ENCODE data around the gene BLNK.

DNA sequence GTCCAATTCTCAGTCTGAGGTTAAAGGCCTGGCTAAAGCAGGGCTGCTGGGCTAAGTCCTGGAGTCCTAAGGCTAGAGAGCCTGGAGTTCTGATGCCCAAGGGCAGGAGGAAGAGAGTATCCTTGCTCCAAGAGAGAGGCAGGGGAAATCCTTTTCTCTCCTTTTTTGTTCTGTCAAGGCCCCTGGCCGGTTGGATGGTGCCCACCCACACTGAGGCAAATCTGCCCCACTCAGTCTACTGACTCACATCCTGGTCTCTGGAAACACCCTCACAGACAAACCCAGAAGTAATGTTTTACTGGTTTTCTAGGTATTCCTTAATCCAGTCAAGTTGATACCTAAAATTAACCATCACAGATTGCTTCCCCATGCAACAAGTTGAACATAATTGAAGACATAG lies 118.3 kb downstream of the BLNK start:
- TF ChIP-seq, protein P1, sequence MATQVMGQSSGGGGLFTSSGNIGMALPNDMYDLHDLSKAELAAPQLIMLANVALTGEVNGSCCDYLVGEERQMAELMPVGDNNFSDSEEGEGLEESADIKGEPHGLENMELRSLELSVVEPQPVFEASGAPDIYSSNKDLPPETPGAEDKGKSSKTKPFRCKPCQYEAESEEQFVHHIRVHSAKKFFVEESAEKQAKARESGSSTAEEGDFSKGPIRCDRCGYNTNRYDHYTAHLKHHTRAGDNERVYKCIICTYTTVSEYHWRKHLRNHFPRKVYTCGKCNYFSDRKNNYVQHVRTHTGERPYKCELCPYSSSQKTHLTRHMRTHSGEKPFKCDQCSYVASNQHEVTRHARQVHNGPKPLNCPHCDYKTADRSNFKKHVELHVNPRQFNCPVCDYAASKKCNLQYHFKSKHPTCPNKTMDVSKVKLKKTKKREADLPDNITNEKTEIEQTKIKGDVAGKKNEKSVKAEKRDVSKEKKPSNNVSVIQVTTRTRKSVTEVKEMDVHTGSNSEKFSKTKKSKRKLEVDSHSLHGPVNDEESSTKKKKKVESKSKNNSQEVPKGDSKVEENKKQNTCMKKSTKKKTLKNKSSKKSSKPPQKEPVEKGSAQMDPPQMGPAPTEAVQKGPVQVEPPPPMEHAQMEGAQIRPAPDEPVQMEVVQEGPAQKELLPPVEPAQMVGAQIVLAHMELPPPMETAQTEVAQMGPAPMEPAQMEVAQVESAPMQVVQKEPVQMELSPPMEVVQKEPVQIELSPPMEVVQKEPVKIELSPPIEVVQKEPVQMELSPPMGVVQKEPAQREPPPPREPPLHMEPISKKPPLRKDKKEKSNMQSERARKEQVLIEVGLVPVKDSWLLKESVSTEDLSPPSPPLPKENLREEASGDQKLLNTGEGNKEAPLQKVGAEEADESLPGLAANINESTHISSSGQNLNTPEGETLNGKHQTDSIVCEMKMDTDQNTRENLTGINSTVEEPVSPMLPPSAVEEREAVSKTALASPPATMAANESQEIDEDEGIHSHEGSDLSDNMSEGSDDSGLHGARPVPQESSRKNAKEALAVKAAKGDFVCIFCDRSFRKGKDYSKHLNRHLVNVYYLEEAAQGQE (IDR thresholded peaks at IDR 0.05; ENCODE audit: low read depth), result no peak
- TF ChIP-seq EGR1 (IDR thresholded peaks at IDR 0.05), result no peak
- TF ChIP-seq, protein P2, sequence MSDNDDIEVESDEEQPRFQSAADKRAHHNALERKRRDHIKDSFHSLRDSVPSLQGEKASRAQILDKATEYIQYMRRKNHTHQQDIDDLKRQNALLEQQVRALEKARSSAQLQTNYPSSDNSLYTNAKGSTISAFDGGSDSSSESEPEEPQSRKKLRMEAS (IDR thresholded peaks at IDR 0.05), result no peak
- TF ChIP-seq, protein P3, sequence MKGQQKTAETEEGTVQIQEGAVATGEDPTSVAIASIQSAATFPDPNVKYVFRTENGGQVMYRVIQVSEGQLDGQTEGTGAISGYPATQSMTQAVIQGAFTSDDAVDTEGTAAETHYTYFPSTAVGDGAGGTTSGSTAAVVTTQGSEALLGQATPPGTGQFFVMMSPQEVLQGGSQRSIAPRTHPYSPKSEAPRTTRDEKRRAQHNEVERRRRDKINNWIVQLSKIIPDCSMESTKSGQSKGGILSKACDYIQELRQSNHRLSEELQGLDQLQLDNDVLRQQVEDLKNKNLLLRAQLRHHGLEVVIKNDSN (IDR thresholded peaks at IDR 0.05), result no peak
- TF ChIP-seq TCF12 (IDR thresholded peaks at IDR 0.05; ENCODE audit: low read depth), result no peak
- no peak for TF ChIP-seq CEBPB (IDR thresholded peaks at IDR 0.05)
- TF ChIP-seq EP300 (IDR thresholded peaks at IDR 0.05; ENCODE audit: borderline replicate concordance), result no peak
- no peak for TF ChIP-seq CREB1 (IDR thresholded peaks at IDR 0.05; ENCODE audit: low read depth)
- TF ChIP-seq TAF1 (IDR thresholded peaks at IDR 0.05; ENCODE audit: low read depth), result no peak
- TF ChIP-seq TEAD4 (IDR thresholded peaks at IDR 0.05), result no peak
